ENCODE data around the gene ZG16.
A peak's percentile ranks its signal among the peaks of the same experiment; 100 is the strongest.
"Not testable (repeated sequence)": the region's sequence is repeated elsewhere in the genome, so short reads cannot be mapped to it uniquely, and the experiment has no call there.

Gene ZG16, protein sequence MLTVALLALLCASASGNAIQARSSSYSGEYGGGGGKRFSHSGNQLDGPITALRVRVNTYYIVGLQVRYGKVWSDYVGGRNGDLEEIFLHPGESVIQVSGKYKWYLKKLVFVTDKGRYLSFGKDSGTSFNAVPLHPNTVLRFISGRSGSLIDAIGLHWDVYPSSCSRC

DNA sequence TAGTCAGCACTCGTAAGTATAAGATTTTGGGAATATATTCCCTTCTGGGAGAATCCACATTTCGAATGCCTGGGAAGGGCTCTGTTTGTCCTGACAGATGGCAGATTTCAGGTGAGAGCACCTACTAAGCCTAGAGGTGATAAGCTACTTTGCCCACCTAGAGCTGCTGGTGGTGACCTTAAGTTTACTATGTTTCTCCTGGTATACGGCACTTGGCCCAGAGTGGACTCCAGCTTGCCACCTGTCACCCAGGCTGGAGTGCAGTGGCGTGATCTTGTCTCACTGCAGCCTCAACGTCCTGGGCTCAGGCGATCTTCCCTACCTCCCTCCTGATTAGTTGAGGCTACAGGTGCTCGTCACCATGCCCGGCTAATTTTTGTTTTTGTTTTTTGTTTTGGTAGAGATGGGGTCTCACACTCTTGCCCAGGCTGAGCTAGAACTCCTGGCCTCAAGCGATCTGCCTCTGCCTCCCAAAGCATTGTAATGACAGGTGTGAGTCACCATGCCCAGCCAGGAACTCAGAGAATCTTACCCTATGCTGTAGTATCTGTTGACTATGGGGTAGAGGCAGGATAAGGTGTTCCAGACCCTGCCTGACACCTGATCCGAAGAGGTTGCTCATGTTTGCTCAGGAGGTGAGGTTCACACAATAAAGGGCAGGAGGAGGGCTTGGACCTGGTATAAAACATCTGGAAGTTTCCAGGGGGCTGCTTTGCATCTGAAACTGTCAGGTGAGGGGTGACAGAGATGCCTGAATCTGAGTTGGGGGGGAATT, at the start of gene ZG16:
ZG16 (plus strand) TSS at position 681 of the 775 bp plus-strand sequence. CDS start 1,011 bp downstream, outside the sequence.
- H3K9me3 Mint-ChIP-seq: no peaks in the 10 kb centered on the region
- H3K27me3 Mint-ChIP-seq: no peaks in the 10 kb centered on the region
- ATAC-seq: no peak
- H3K27ac Mint-ChIP-seq: no peak within 1 kb of the TSS
- no peaks in the 10 kb centered on the region for H3K36me3 Mint-ChIP-seq
- H3K4me1 Mint-ChIP-seq: peaks cover 7% of the 10 kb centered on the region
- no peak within 1 kb of the TSS for H3K4me3 Mint-ChIP-seq

DNA sequence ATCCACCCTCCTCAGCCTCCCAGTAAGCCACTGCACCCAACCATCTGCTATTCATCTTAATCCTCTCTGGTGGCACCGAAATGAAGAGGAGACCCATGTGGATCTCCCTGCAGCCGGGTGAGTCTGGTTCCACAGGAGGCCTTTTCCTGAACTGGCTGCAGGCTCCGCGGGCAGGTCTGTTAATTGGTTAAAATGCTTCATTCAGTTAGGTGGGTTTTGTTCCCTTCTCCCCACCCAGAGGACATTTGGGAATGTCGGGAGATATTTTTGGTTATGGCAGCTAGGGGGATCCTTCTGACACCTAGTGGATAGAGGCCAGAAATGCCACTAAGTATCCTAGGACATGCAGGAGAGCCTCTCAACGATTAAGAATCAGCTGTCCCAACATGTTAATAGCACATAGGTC, 48.9 kb upstream of the ZG16 start:
- no peak overlapping the region for H3K4me3 Mint-ChIP-seq
- H3K36me3 Mint-ChIP-seq: peaks cover 5% of the 10 kb centered on the region
- H3K27ac Mint-ChIP-seq: no peak overlapping the region
- peaks cover 3% of the 10 kb centered on the region for H3K9me3 Mint-ChIP-seq
- no peak for ATAC-seq
- H3K27me3 Mint-ChIP-seq: no peaks in the 10 kb centered on the region
- peaks cover 22% of the 10 kb centered on the region for H3K4me1 Mint-ChIP-seq

DNA sequence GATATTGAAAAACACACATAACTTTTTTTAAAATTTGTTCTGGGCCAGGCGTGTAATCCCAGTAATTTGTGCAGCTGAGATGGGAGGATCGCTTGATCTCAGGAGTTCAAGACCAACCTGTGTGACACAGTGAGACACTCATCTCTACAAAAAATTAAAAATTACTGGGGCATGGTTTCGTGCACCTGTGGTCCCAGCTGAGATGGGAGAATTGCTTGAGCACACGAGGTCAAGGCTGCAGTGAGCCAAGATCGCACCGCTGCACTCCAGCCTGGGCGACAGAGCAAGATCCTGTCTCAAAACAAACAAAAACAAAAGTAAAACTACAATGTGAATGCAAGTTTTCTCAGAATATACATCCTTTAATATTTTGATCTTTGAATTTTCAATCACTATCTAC, 47.4 kb upstream of the ZG16 start:
- Mint-ChIP-seq H3K9me3 (peaks cover 3% of the 10 kb centered on the region), H3K4me1 (peaks cover 24% of the 10 kb centered on the region), H3K27me3 (no peaks in the 10 kb centered on the region), H3K36me3 (peaks cover 5% of the 10 kb centered on the region), H3K27ac (peak overlapping the region; percentile 78), H3K4me3 (peak overlapping the region; percentile 70)
- ATAC-seq: peak; percentile 49

- not testable (repeated sequence) for H3K36me3 Mint-ChIP-seq, H3K27me3 Mint-ChIP-seq, H3K4me3 Mint-ChIP-seq, H3K9me3 Mint-ChIP-seq
- H3K4me1 Mint-ChIP-seq: peaks cover 37% of the 10 kb centered on the region
- peak; percentile 80 for ATAC-seq
- H3K27ac Mint-ChIP-seq: peak overlapping the region; percentile 78
These were observed 46.1 kb upstream of the ZG16 start for GRCh38 chr16:29731768-29732601.

- H3K27me3 Mint-ChIP-seq: no peaks in the 10 kb centered on the region
- no peak overlapping the region for H3K4me3 Mint-ChIP-seq
- no peak overlapping the region for H3K27ac Mint-ChIP-seq
- peaks cover 3% of the 10 kb centered on the region for H3K9me3 Mint-ChIP-seq
- H3K36me3 Mint-ChIP-seq: peaks cover 8% of the 10 kb centered on the region
- ATAC-seq: no peak
- peaks cover 59% of the 10 kb centered on the region for H3K4me1 Mint-ChIP-seq
These were observed 43.3 kb upstream of the ZG16 start for GRCh38 chr16:29734786-29735185.

GRCh38 chr16:29736112-29736511, 41.9 kb upstream of the ZG16 start:
- Mint-ChIP-seq H3K4me3 (no peak overlapping the region), H3K27ac (peak overlapping the region; percentile 46), H3K36me3 (peaks cover 11% of the 10 kb centered on the region), H3K4me1 (peaks cover 67% of the 10 kb centered on the region), H3K27me3 (no peaks in the 10 kb centered on the region), H3K9me3 (peaks cover 3% of the 10 kb centered on the region)
- ATAC-seq: no peak

DNA sequence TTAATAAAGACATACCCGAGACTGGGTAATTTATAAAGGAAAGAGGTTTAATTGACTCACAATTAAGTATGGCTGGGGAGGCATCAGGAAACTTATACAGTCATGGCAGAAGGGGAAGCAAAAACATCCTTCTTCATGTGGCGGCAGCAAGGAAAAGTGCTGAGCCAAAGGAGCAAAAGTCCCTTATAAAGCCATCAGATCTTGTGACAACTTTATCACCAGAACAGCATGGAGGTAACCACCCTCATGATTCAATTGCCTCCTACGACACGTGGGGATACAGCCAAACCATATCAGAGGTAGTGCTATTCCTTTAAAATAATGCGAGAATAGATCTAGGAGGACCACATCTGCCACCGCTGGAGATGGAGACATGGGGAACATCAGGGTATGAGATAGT, 41.3 kb upstream of the ZG16 start:
- no peak overlapping the region for H3K4me3 Mint-ChIP-seq
- peaks cover 3% of the 10 kb centered on the region for H3K9me3 Mint-ChIP-seq
- H3K27me3 Mint-ChIP-seq: no peaks in the 10 kb centered on the region
- H3K4me1 Mint-ChIP-seq: peaks cover 68% of the 10 kb centered on the region
- peak overlapping the region; percentile 46 for H3K27ac Mint-ChIP-seq
- ATAC-seq: no peak
- peaks cover 16% of the 10 kb centered on the region for H3K36me3 Mint-ChIP-seq

DNA sequence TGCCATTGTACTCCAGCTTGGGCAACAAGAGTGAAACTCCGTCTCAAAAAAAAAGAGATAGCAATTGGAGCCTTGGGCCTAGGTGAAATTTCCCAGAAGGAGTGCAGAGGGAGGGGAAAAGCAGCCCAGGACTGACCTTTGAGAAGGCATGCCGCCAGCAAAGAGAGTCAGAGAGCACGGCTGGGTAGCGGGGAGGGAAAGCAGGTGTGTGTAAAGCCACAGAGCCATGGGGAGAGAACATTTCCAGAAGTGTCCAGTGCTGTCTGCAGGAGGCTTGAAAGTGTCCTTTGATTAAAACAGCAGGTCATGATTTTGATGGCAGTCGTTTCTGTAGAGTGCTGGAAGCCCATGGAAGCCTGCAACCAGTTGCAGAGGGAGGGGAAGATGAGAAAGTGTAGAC, 40.3 kb upstream of the ZG16 start:
- Mint-ChIP-seq H3K4me3 (no peak overlapping the region), H3K4me1 (peaks cover 65% of the 10 kb centered on the region), H3K27ac (peak overlapping the region; percentile 46), H3K36me3 (peaks cover 14% of the 10 kb centered on the region), H3K9me3 (no peaks in the 10 kb centered on the region), H3K27me3 (no peaks in the 10 kb centered on the region)
- ATAC-seq: no peak

- Mint-ChIP-seq H3K36me3 (peaks cover 19% of the 10 kb centered on the region), H3K4me1 (peaks cover 69% of the 10 kb centered on the region), H3K27ac (peak overlapping the region; percentile 46), H3K27me3 (no peaks in the 10 kb centered on the region), H3K9me3 (no peaks in the 10 kb centered on the region), H3K4me3 (no peak overlapping the region)
- ATAC-seq: peak; percentile 94
These were observed 39.5 kb upstream of the ZG16 start for GRCh38 chr16:29738514-29738913.

DNA sequence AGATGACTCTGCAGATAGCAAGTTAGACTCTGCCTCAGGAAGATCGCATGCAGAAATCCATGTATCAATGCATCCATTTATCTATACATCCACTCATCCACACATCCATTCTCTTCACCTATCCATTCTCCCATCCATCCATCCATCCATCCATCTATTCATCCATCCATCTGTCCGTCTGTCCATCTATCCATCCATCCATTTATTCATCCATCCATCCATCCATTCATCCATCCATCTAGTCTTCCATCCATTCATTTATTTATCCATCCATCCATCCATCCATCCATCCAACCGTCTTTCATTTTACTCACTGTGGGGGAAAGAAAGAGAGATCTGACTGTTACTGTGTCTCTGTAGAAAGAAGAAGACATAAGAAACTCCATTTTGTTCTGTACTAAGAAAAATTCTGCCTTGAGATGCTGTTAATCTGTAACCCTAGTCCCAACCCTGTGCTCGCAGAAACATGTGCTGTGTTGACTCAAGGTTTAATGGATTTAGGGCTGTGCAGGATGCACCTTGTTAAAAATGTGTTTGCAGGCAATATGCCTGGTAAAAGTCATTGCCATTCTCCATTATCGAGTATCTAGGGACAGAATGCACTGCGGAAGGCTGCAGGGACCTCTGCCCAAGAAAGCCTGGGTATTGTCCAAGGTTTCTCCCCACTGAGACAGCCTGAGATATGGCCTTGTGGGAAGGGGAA, 38.0 kb upstream of the ZG16 start:
- Mint-ChIP-seq H3K36me3 (peaks cover 24% of the 10 kb centered on the region), H3K27ac (peak overlapping the region; percentile 20), H3K4me1 (peaks cover 84% of the 10 kb centered on the region)
- H3K9me3 Mint-ChIP-seq, H3K27me3 Mint-ChIP-seq, H3K4me3 Mint-ChIP-seq, ATAC-seq: not testable (repeated sequence)

DNA sequence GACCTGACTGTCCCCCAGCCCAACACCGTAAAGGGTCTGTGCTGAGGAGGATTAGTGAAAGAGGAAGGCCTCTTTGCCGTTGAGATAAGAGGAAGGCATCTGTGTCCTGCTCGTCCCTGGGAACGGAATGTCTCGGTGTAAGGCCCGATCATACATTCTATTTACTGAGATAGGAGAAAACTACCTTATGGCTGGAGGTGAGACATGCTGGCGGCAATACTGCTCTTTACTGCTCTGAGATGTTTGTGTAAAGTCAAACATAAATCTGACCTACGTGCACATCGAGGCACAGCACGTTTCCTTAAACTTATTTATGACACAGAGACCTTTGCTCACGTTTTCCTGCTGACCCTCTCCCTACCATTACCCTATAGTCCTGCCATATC, 37.4 kb upstream of the ZG16 start:
- H3K36me3 Mint-ChIP-seq: peaks cover 24% of the 10 kb centered on the region
- H3K9me3 Mint-ChIP-seq, H3K4me3 Mint-ChIP-seq, ATAC-seq, H3K27me3 Mint-ChIP-seq: not testable (repeated sequence)
- H3K27ac Mint-ChIP-seq: peak overlapping the region; percentile 26
- peaks cover 84% of the 10 kb centered on the region for H3K4me1 Mint-ChIP-seq

- Mint-ChIP-seq H3K27me3 (no peaks in the 10 kb centered on the region), H3K27ac (peak overlapping the region; percentile 89), H3K4me3 (no peak overlapping the region), H3K9me3 (no peaks in the 10 kb centered on the region), H3K36me3 (peaks cover 24% of the 10 kb centered on the region), H3K4me1 (peaks cover 81% of the 10 kb centered on the region)
- ATAC-seq: no peak
These were observed 35.3 kb upstream of the ZG16 start for GRCh38 chr16:29742683-29743275.

GRCh38 chr16:29743475-29743826, 34.6 kb upstream of the ZG16 start:
- Mint-ChIP-seq H3K27me3 (no peaks in the 10 kb centered on the region), H3K9me3 (no peaks in the 10 kb centered on the region), H3K36me3 (peaks cover 24% of the 10 kb centered on the region), H3K4me1 (peaks cover 74% of the 10 kb centered on the region), H3K27ac (peak overlapping the region; percentile 89), H3K4me3 (peak overlapping the region; percentile 12)
- no peak for ATAC-seq

DNA sequence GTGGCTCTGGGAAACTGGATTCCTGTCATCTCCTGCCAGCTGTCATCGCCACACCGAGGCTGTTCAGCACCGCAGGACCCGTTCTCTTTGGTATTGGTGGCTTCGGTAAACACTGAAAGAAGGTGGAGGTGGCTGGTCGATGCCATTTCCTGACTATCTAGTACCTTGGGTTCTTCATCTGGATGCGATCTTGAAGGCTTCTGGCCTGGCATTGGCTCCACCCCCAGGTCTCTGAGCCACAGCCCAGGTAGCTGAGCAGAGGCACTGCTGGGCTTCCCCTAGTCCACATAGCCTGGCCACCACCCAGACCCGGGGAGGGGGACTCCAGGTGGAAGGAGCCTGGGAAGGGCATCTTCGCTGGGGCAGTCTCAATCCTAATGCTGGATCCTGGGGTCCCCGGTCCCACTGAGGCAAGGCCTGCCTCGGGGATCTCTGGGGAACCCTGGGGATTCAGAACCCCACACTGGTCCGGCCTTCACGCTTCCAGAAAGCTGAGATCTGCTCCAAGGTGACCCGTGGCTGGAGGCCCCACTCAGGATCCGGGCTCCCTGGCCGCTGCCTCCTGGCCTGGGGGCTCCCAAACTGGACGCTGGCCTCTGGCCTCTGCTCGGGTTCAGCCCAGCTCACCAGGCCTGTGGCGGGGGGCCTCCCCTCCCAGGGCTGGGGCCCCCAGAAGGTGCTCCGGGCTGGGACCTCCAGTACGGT, 34.1 kb upstream of the ZG16 start:
- peak overlapping the region; percentile 95 for H3K4me3 Mint-ChIP-seq
- no peak for ATAC-seq
- peaks cover 69% of the 10 kb centered on the region for H3K4me1 Mint-ChIP-seq
- peaks cover 29% of the 10 kb centered on the region for H3K36me3 Mint-ChIP-seq
- no peaks in the 10 kb centered on the region for H3K9me3 Mint-ChIP-seq
- no peaks in the 10 kb centered on the region for H3K27me3 Mint-ChIP-seq
- H3K27ac Mint-ChIP-seq: peak overlapping the region; percentile 89
